GM18951 (cell line): ENCODE results near the gene YIPF2.
A peak's percentile ranks its signal among the peaks of the same experiment; 100 is the strongest.

Experiments
- POLR2A ChIP-seq: IDR thresholded peaks from 4 replicates; pipeline ENCODE4 v1.6.1; 2011; ENCODE audit warnings: mild to moderate bottlenecking; ENCODE audit not compliant: insufficient read length, insufficient read depth; ENCODE audit errors: extremely low read depth
- in situ Hi-C: fragments of 300-500 bp; cut with MboI; formaldehyde crosslinking; loops from one replicate; pipeline ENCODE4 v1.12.0; 2022; ENCODE audit warnings: low sequenced_read_pairs, mixed read lengths, inconsistent platforms; ENCODE audit not compliant: unreplicated experiment

The YIPF2 gene

GRCh38 chr19:10923260-10924112 is 5.0 kb downstream of the YIPF2 start:
- no peak for TF ChIP-seq POLR2A
- in situ Hi-C loops: no loop called here

- in situ Hi-C loops: no loop called here
- TF ChIP-seq POLR2A: no peak
These were observed 5.8 kb downstream of the YIPF2 start for GRCh38 chr19:10922638-10923014.

GRCh38 chr19:10921910-10922637 is 6.4 kb downstream of the YIPF2 start:
- in situ Hi-C loops: no loop called here
- TF ChIP-seq POLR2A: no peak

DNA sequence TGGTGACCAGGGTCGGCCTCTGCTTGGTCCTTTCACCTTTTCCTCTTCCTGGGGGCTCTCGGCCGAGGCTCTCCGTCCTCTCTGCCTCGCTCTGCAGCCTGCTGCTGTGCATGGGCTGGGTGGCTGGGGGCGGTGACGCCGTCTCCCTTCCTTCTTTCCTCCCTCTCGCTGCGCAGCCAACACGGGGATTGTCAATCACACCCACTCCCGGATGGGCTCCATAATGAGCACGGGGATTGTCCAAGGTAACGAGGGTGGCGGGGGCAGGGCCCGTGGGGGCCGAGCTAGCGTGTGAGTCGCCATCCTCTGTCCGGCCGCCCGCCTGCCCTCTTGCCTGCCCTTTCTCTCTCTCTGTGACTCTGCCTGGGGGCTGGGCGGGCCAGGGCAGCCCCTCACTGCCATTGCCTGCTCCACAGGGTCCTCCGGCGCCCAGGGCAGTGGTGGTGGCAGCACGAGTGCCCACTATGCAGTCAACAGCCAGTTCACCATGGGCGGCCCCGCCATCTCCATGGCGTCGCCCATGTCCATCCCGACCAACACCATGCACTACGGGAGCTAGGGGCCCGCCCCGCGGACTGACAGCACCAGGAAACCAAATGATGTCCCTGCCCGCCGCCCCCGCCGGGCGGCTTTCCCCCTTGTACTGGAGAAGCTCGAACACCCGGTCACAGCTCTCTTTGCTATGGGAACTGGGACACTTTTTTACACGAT is 7.1 kb downstream of the YIPF2 start:
- in situ Hi-C loops: no loop called here
- no peak for TF ChIP-seq POLR2A

GRCh38 chr19:10920781-10921180 is 7.7 kb downstream of the YIPF2 start:
- no peak for TF ChIP-seq POLR2A
- in situ Hi-C loops: no loop called here

GRCh38 chr19:10920288-10920655 is 8.2 kb downstream of the YIPF2 start:
- in situ Hi-C loops: no loop called here
- peak; percentile 10 for TF ChIP-seq POLR2A

GRCh38 chr19:10919352-10920287 is 8.8 kb downstream of the YIPF2 start:
- no peak for TF ChIP-seq POLR2A
- in situ Hi-C loops: no loop called here

GRCh38 chr19:10918359-10918758 is 10.1 kb downstream of the YIPF2 start:
- in situ Hi-C loops: no loop called here
- no peak for TF ChIP-seq POLR2A

DNA sequence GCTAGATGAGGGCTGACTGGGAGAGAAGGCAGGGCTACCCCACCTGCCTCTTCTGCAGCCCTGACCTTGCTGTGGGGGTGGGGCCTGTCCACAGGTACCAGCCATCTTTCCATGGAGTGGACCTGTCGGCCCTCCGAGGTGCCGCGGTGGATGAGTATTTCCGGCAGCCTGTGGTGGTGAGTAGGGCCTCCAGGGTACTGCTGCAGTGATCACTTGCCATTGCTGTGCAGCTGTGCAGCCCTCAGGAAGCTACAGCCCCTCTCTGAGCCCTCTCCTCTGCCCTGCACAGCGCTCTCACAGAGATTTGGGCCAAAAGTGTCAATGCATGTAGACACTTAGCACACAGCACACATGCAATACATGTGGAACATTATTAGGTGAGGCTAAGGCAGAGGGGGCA is 11.8 kb downstream of the YIPF2 start:
- in situ Hi-C loops: no loop called here
- no peak for TF ChIP-seq POLR2A

DNA sequence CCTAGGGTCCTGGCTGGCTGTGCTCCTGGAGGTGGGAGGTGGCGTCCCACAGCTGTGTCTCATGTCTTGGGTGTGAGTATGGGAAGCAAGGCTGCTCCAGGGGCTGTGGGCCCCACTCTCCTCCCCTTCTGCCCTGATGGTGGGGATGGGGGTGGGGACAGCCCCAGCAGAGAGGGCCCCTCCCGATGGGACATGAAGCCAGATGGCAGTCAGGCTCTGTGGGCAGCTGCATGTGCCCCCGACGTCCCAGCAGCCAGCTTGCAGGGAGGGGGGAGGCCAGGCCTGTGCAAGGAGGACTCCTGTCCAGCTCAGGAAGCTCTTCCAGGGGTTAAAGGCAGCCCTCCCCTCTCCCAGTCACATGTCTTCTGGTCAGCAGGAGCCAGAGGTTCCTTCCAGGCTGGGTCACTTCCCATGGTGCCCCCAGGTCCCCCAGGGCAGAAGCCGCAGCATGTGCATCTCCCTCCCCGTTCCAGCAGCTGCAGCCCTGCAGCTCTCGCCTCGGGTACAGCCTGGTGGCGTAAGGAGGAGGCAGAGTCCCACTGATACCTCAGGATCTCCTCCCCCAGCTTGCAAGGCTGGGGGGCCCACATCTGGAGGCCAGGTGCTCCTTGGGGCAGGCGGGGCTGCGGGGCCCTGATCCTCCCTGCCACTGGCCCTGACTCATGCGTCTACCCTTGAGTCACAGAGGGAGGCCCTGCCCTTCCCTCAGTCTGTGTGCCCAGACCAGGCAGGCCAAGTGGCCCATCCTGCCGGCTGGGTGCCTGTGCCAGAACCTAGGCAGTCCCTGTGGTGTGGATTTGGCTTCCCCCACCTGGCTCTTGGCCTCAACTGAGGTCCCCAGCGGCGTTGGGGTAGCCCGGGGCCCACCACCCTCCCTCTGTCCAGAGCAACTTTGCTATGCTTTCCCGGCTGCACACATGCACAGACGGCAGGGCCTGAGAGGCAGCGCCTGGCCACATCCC is 13.0 kb downstream of the YIPF2 start:
- no peak for TF ChIP-seq POLR2A

GRCh38 chr19:10913716-10914340 is 14.6 kb downstream of the YIPF2 start:
- in situ Hi-C loops: no loop called here
- TF ChIP-seq POLR2A: no peak

More for the DNA sequence above, 13.0 kb downstream of the YIPF2 start:
- in situ Hi-C loops: no loop called here
